Measurements from ENCODE around the gene HDAC4.

- TF ChIP-seq, protein P1, sequence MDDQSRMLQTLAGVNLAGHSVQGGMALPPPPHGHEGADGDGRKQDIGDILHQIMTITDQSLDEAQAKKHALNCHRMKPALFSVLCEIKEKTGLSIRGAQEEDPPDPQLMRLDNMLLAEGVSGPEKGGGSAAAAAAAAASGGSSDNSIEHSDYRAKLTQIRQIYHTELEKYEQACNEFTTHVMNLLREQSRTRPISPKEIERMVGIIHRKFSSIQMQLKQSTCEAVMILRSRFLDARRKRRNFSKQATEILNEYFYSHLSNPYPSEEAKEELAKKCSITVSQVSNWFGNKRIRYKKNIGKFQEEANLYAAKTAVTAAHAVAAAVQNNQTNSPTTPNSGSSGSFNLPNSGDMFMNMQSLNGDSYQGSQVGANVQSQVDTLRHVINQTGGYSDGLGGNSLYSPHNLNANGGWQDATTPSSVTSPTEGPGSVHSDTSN (IDR thresholded peaks at IDR 0.05; ENCODE audit: insufficient replicate concordance, low read depth, low read length), result no peak
- no peak for TF ChIP-seq ZZZ3 (IDR thresholded peaks at IDR 0.05; ENCODE audit: control insufficient read depth, insufficient read length, low read depth)
- no peak for TF ChIP-seq TARDBP (IDR thresholded peaks at IDR 0.05; ENCODE audit: borderline replicate concordance)
- no peak for TF ChIP-seq SMC3 (IDR thresholded peaks at IDR 0.05; ENCODE audit: borderline replicate concordance, low read length)
- TF ChIP-seq POLR2AphosphoS5 (IDR thresholded peaks at IDR 0.05; ENCODE audit: low read length), result no peak
- TF ChIP-seq ESRRA (IDR thresholded peaks at IDR 0.05; ENCODE audit: low read length), result no peak
- TF ChIP-seq, protein P2, sequence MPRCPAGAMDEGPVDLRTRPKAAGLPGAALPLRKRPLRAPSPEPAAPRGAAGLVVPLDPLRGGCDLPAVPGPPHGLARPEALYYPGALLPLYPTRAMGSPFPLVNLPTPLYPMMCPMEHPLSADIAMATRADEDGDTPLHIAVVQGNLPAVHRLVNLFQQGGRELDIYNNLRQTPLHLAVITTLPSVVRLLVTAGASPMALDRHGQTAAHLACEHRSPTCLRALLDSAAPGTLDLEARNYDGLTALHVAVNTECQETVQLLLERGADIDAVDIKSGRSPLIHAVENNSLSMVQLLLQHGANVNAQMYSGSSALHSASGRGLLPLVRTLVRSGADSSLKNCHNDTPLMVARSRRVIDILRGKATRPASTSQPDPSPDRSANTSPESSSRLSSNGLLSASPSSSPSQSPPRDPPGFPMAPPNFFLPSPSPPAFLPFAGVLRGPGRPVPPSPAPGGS (IDR thresholded peaks at IDR 0.05; ENCODE audit: borderline replicate concordance, insufficient read depth, low read depth, low read length, poor library complexity, severe bottlenecking), result no peak
- TF ChIP-seq MEF2B (IDR thresholded peaks at IDR 0.05; ENCODE audit: partially characterized antibody, poor library complexity, severe bottlenecking), result no peak
- no peak for TF ChIP-seq EGR1 (IDR thresholded peaks at IDR 0.05; ENCODE audit: borderline replicate concordance in 1 of 2, low read depth in 2 of 2, low read length in 2 of 2)
- TF ChIP-seq SRF (IDR thresholded peaks at IDR 0.05; ENCODE audit: low read depth in 2 of 2, low read length in 2 of 2), result no peak
- TF ChIP-seq CHD2 (IDR thresholded peaks at IDR 0.05; ENCODE audit: borderline replicate concordance, low read depth, low read length), result no peak
- TF ChIP-seq CHD4 (IDR thresholded peaks at IDR 0.05), result no peak
Measured at GRCh38 chr2:239061824-239062570, 338.8 kb downstream of the HDAC4 start.

Measured in GM12878 (cell line).